Prostate gland (tissue), 2 donors: ENCODE measurements around the gene TATDN2. TPM values are rescaled to one million over a fixed set of nuclear protein-coding genes. Genes with fewer than 3 reads are reported as not detected.
"Not testable (repeated sequence)": the region's sequence is repeated elsewhere in the genome, so short reads cannot be mapped to it uniquely, and the experiment has no call there.

Source experiments
- DNase-seq: peaks from one replicate; pipeline ENCODE4 v3.0.0-alpha.2; 2019; ENCODE audit warnings: low spot score
- H3K27ac ChIP-seq, 2 donors: fragments of 200-600 bp; sonication (generic); 2 replicates each; pipeline ENCODE4 v1.5.1; 2017 to 2019
- H3K27me3 ChIP-seq: fragments of 200-600 bp; sonication (generic); replicated peaks from 2 replicates; pipeline ENCODE4 v1.5.1; 2019; ENCODE audit not compliant: insufficient read depth
- H3K36me3 ChIP-seq, 2 donors: fragments of 200-600 bp; sonication (generic); 1 replicate in 1 of 2; 2 replicates in 1 of 2; pipeline versions ENCODE4 v1.5.1 to v1.8.1; 2017 to 2019
- H3K4me1 ChIP-seq: fragments of 200-600 bp; sonication (generic); replicated peaks from 2 replicates; pipeline ENCODE4 v1.5.1; 2019
- H3K4me3 ChIP-seq, 2 donors: fragments of 200-600 bp; sonication (generic); 2 replicates each; pipeline ENCODE4 v1.5.1; 2017 to 2019
- H3K9me3 ChIP-seq: fragments of 200-600 bp; sonication (generic); 2 replicates; pipeline ENCODE4 v1.5.1; 2017
- POLR2A ChIP-seq: fragments of 450-650 bp; IDR thresholded peaks from one replicate; pipeline ENCODE4 v1.6.1; 2016; ENCODE audit warnings: antibody characterized with exemption, mild to moderate bottlenecking
- POLR2AphosphoS5 ChIP-seq: sonication (generic); formaldehyde crosslinking; IDR thresholded peaks from one replicate; pipeline ENCODE4 v1.6.1; 2017; ENCODE audit warnings: antibody characterized with exemption
- WGBS: methylation state at CpG from one replicate; pipeline ENCODE4 v1.1.5; 2018; 5-methylcytosine and 5-hydroxymethylcytosine counted together
- intact Hi-C: fragments of 100-400 bp; cut with DNase I; formaldehyde crosslinking; loops from one replicate; pipeline ENCODE4 v1.14.2; 2022
- total RNA-seq, 2 donors: library from RNA; depleted of rRNA; stranded (reverse); fragments of >200 nt; gene quantifications; one replicate each; pipeline ENCODE4 v1.1.0, GENCODE V29; 2016
- TF ChIP-seq, protein P1 (sequence below), 4 experiments: fragments of 200-600 bp in 2 of 4; fragments of 450-650 bp in 2 of 4; sonication (generic) in 2 of 4; IDR thresholded peaks; 1 replicate in 3 of 4; 2 replicates in 1 of 4; pipeline ENCODE4 v1.5.1; 2016 to 2019; ENCODE audit warnings: antibody characterized with exemption in 4 of 4, mild to moderate bottlenecking in 2 of 4, moderate library complexity in 2 of 4

TATDN2 gene
- total RNA-seq, 2 donors from 2014 or later, result 25.4 to 27.1 TPM

DNA sequence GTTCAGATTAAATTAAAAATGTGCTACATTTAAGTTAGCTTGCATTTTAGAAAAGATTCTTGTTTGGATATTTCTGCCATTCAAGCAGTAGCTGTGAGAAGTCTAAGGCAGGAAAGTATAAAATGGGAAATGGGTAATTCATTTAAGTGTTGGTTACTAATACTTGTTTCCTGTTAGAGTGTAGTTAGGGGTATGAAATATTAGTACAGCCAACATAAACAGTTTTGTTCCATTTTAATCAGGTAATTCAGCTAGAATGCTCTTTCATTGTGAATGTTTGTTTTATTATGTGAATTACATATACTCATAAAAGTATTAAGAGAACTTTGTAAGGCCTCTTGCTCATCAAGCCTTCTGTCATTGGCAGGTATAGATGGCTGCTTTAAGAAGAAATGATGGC is 19.9 kb downstream of the TATDN2 start:
- no peaks in the 10 kb centered on the region for H3K27me3 ChIP-seq
- no peak overlapping the region for H3K27ac ChIP-seq
- DNase-seq, result no peak
- H3K4me1 ChIP-seq, result peaks cover 1% of the 10 kb centered on the region
- no peaks in the 10 kb centered on the region for H3K36me3 ChIP-seq
- no peaks in the 10 kb centered on the region for H3K9me3 ChIP-seq
- TF ChIP-seq, protein P1, sequence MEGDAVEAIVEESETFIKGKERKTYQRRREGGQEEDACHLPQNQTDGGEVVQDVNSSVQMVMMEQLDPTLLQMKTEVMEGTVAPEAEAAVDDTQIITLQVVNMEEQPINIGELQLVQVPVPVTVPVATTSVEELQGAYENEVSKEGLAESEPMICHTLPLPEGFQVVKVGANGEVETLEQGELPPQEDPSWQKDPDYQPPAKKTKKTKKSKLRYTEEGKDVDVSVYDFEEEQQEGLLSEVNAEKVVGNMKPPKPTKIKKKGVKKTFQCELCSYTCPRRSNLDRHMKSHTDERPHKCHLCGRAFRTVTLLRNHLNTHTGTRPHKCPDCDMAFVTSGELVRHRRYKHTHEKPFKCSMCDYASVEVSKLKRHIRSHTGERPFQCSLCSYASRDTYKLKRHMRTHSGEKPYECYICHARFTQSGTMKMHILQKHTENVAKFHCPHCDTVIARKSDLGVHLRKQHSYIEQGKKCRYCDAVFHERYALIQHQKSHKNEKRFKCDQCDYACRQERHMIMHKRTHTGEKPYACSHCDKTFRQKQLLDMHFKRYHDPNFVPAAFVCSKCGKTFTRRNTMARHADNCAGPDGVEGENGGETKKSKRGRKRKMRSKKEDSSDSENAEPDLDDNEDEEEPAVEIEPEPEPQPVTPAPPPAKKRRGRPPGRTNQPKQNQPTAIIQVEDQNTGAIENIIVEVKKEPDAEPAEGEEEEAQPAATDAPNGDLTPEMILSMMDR (IDR thresholded peaks at IDR 0.05), result no peak
- TF ChIP-seq POLR2AphosphoS5, result no peak
- no peak for TF ChIP-seq POLR2A
- no peak overlapping the region for H3K4me3 ChIP-seq
- intact Hi-C loops, result no loop called here

DNA sequence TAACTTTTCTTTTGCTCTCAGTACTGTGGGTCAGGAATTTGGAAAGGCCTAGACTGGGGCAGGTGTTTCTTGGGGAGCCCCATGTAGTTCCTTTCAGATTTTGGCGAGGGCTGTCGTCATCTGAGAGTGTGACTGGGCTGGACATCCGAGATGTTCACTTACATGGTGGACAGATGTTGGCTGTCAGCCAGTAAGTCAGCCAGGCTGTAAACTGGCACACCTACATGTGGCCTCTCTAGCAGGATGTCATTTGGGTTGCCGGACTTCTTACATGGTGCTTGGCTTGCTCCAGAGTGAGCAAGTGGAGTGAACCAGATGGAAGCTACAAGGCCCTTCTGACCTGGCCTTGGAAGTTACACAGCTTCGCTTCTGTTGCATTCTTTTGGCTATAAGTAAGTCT is 20.7 kb downstream of the TATDN2 start:
- H3K27ac ChIP-seq, result no peak overlapping the region
- intact Hi-C loops, result no loop called here
- H3K4me3 ChIP-seq, result no peak overlapping the region
- 85% methylated on average over 5 of the region's 5 CpGs for WGBS
- H3K4me1 ChIP-seq, result peaks cover 5% of the 10 kb centered on the region
- DNase-seq, result no peak
- TF ChIP-seq POLR2AphosphoS5, result no peak
- TF ChIP-seq POLR2A, result no peak
- TF ChIP-seq, protein P1 (IDR thresholded peaks at IDR 0.05), result no peak
- H3K27me3 ChIP-seq, result no peaks in the 10 kb centered on the region
- no peaks in the 10 kb centered on the region for H3K9me3 ChIP-seq
- H3K36me3 ChIP-seq, result no peaks in the 10 kb centered on the region

DNA sequence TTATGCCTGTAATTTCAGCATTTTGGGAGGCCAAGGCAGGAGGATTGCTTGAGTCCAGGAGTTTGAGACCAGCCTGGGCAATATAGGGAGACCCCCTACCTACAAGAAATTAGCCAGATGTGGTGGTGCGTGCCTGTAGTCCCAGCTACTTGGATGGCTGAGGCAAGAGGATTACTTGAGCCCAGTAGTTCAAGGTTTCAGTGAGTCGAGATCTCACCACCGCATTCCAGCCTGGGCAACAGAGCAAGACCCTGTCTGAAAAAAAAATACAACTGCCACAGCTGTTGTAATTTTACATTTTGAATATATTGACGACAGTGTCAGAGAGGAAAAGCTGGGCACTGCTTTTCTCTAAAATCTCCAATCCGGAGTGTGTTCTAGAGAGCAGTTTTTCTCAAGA is 21.2 kb downstream of the TATDN2 start:
- H3K27me3 ChIP-seq, result no peaks in the 10 kb centered on the region
- H3K36me3 ChIP-seq, result no peaks in the 10 kb centered on the region
- intact Hi-C loops, result no loop called here
- 97% methylated on average over 5 of the region's 5 CpGs for WGBS
- DNase-seq, result no peak
- no peak for TF ChIP-seq POLR2A
- TF ChIP-seq, protein P1 (IDR thresholded peaks at IDR 0.05), result no peak
- no peak for TF ChIP-seq POLR2AphosphoS5
- H3K27ac ChIP-seq, result no peak overlapping the region
- peaks cover 5% of the 10 kb centered on the region for H3K4me1 ChIP-seq
- H3K4me3 ChIP-seq, result no peak overlapping the region
- no peaks in the 10 kb centered on the region for H3K9me3 ChIP-seq

DNA sequence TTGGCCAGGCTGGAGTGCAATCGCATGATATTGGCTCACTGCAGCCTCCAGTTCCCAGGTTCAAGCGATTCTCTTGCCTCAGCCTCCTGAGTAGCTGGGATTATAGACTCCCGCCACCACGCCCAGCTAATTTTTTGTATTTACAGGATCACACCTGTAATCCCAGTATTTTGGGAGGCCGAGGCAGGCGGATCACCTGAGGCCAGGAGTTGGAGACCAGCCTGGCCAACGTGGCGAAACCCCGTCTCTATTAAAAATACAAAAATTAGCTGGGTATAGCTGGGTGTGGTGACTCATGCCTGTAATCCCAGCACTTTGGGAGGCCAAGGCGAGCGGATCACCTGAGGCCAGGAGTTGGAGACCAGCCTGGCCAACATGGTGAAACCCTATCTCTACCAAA is 24.2 kb downstream of the TATDN2 start:
- DNase-seq, intact Hi-C loops: not testable (repeated sequence)

DNA sequence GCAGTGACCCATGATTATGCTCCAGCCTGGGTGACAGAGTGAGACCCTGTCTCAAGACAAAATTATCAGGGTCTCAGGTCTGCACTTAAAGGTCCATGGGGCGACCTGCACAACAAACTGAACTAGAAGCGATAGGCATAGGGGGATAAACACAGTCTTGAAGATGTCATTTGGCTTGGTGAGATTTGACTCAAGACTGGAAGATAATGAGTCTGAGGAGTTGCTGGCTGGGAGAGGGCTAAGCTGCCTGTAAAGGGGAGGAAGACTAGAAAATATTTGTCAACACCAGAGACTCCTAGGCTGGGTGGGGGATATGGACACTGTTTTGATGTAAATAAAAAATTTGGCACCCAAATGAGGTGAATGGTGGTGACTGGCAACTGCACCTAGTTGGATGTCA is 24.7 kb downstream of the TATDN2 start:
- H3K9me3 ChIP-seq, result no peaks in the 10 kb centered on the region
- no peaks in the 10 kb centered on the region for H3K27me3 ChIP-seq
- DNase-seq, result no peak
- H3K4me3 ChIP-seq, result no peak overlapping the region
- 100% methylated on average over 2 of the region's 2 CpGs for WGBS
- intact Hi-C loops, result no loop called here
- TF ChIP-seq, protein P1 (IDR thresholded peaks at IDR 0.05), result no peak
- no peak for TF ChIP-seq POLR2AphosphoS5
- TF ChIP-seq POLR2A, result no peak
- H3K4me1 ChIP-seq, result peaks cover 5% of the 10 kb centered on the region
- H3K27ac ChIP-seq, result no peak overlapping the region
- H3K36me3 ChIP-seq, result no peaks in the 10 kb centered on the region

More for the DNA sequence above, 24.2 kb downstream of the TATDN2 start:
- not testable (repeated sequence) for H3K27me3 ChIP-seq, H3K36me3 ChIP-seq, H3K27ac ChIP-seq, H3K4me3 ChIP-seq, H3K4me1 ChIP-seq, H3K9me3 ChIP-seq
- WGBS, result 95% methylated on average over 11 of the region's 11 CpGs
